ENCODE measurements around the gene DRG1. TPM values are rescaled to one million over a fixed set of nuclear protein-coding genes. Genes with fewer than 3 reads are reported as not detected.
A peak's percentile ranks its signal among the peaks of the same experiment; 100 is the strongest.

DRG1 gene
- total and polyA plus RNA-seq, 8 donors, result 9.4 to 62.2 (median 45.1) TPM

- Histone ChIP-seq H3K27me3 (no peaks in the 10 kb centered on the region), H3K27ac (no peak overlapping the region), H3K4me1 (no peaks in the 10 kb centered on the region), H3K4me3 (no peak overlapping the region), H3K36me3 (peaks cover 72 to 100% (median 100%) of the 10 kb centered on the region in 4 donors), H3K9me3 (no peaks in the 10 kb centered on the region)
- no peak for TF ChIP-seq POLR2AphosphoS5 (IDR thresholded peaks at IDR 0.05)
- no peak for TF ChIP-seq POLR2A (IDR thresholded peaks at IDR 0.05)
- no peak for TF ChIP-seq EP300 (IDR thresholded peaks at IDR 0.05)
- no peak for TF ChIP-seq CTCF (IDR thresholded peaks at IDR 0.05)
- 85 to 91% (median 85%) methylated on average over 5 of the region's 5 CpGs for whole genome bisulfite sequencing, 5 donors
- intact Hi-C loops (cut with DNase I; ENCODE audit: low total_unique reads), result no loop called here
- DNase-seq, result no peak
These were observed 32.5 kb downstream of the DRG1 start for GRCh38 chr22:31431950-31432349.

GRCh38 chr22:31436132-31436531, 36.7 kb downstream of the DRG1 start:
- WGBS, 5 donors, result 64 to 84% (median 81%) methylated on average over 2 to 3 of the region's 3 CpGs
- Histone ChIP-seq H3K4me1 (no peaks in the 10 kb centered on the region), H3K9me3 (no peaks in the 10 kb centered on the region), H3K36me3 (peaks cover 84 to 100% (median 100%) of the 10 kb centered on the region in 4 donors), H3K4me3 (no peak overlapping the region), H3K27ac (no peak overlapping the region), H3K27me3 (no peaks in the 10 kb centered on the region)
- intact Hi-C loops (cut with DNase I; ENCODE audit: low total_unique reads), result no loop called here
- no peak for DNase-seq
- TF ChIP-seq CTCF (IDR thresholded peaks at IDR 0.05) (no peak), POLR2A (IDR thresholded peaks at IDR 0.05) (no peak), EP300 (IDR thresholded peaks at IDR 0.05) (no peak), POLR2AphosphoS5 (IDR thresholded peaks at IDR 0.05) (no peak)

- Histone ChIP-seq H3K27me3 (no peaks in the 10 kb centered on the region), H3K9me3 (no peaks in the 10 kb centered on the region), H3K36me3 (peaks cover 76 to 100% (median 99%) of the 10 kb centered on the region in 4 donors), H3K4me3 (no peak overlapping the region), H3K4me1 (no peaks in the 10 kb centered on the region), H3K27ac (no peak overlapping the region)
- intact Hi-C loops (cut with DNase I; ENCODE audit: low total_unique reads), result no loop called here
- DNase-seq, result no peak
- TF ChIP-seq EP300 (IDR thresholded peaks at IDR 0.05) (no peak), POLR2AphosphoS5 (IDR thresholded peaks at IDR 0.05) (no peak), CTCF (IDR thresholded peaks at IDR 0.05) (no peak), POLR2A (IDR thresholded peaks at IDR 0.05) (no peak)
- WGBS, 5 donors, result 43 to 67% (median 58%) methylated on average over 5 to 8 of the region's 8 CpGs
These were observed 40.4 kb downstream of the DRG1 start for GRCh38 chr22:31439808-31440207.

GRCh38 chr22:31440681-31441080, 41.3 kb downstream of the DRG1 start:
- Histone ChIP-seq H3K27ac (no peak overlapping the region), H3K4me3 (no peak overlapping the region), H3K4me1 (no peaks in the 10 kb centered on the region), H3K27me3 (no peaks in the 10 kb centered on the region), H3K9me3 (no peaks in the 10 kb centered on the region), H3K36me3 (peaks cover 72 to 100% (median 98%) of the 10 kb centered on the region in 4 donors)
- TF ChIP-seq POLR2A (IDR thresholded peaks at IDR 0.05) (no peak), POLR2AphosphoS5 (IDR thresholded peaks at IDR 0.05) (no peak)
- no peak for DNase-seq
- 88 to 94% (median 91%) methylated on average over 7 of the region's 7 CpGs for WGBS, 5 donors
- intact Hi-C loops (cut with DNase I; ENCODE audit: low total_unique reads), result no loop called here

- Histone ChIP-seq H3K9me3 (no peaks in the 10 kb centered on the region), H3K4me1 (no peaks in the 10 kb centered on the region), H3K36me3 (peaks cover 68 to 100% (median 97%) of the 10 kb centered on the region in 4 donors), H3K27ac (peak overlapping the region in 1 of 5 donors; percentile 77), H3K27me3 (no peaks in the 10 kb centered on the region), H3K4me3 (no peak overlapping the region)
- no peak for DNase-seq
- WGBS, 5 donors, result 84 to 92% (median 91%) methylated on average over 5 of the region's 5 CpGs
- intact Hi-C loops (cut with DNase I; ENCODE audit: low total_unique reads), result no loop called here
- TF ChIP-seq EP300 (IDR thresholded peaks at IDR 0.05) (no peak), POLR2A (IDR thresholded peaks at IDR 0.05) (no peak), CTCF (IDR thresholded peaks at IDR 0.05) (no peak)
These were observed 42.2 kb downstream of the DRG1 start for GRCh38 chr22:31441652-31442051.
